H1 (cell line): ENCODE results near the gene RHO. TPM values are rescaled to one million over a fixed set of nuclear protein-coding genes. Genes with fewer than 3 reads are reported as not detected.

Experiments
- CTCF ChIA-PET: fragments of 300-600 bp; sonication (Branson Sonifier 250); formaldehyde crosslinking; loops from one replicate; lab custom pipeline; 2021; ENCODE audit not compliant: partially characterized antibody; lab: Charles Lee
- POLR2A ChIA-PET: fragments of 300-600 bp; sonication (Branson Sonifier 250); formaldehyde crosslinking; loops from one replicate; lab custom pipeline; 2021; ENCODE audit warnings: inconsistent platforms; ENCODE audit not compliant: partially characterized antibody; lab: Charles Lee
- DNase-seq, 2 experiments: peaks; one replicate each; pipeline versions ENCODE4 v3.0.0 to v3.0.0-alpha.2; 2010 to 2022; ENCODE audit warnings: low spot score in 2 of 2, low read depth in 1 of 2, mixed read lengths in 1 of 2
- FAIRE-seq: peaks from 2 replicates; lab custom pipeline; 2011; peaks lifted over from hg19 to GRCh38; lab: Jason Lieb, UNC
- H2AFZ ChIP-seq: 2 replicates; pipeline ENCODE4 v1.8.1; 2012; ENCODE audit warnings: low read length, inconsistent platforms
- H2AK5ac ChIP-seq: 2 replicates; pipeline ENCODE4 v1.6.1; 2013; ENCODE audit warnings: low read depth, low read length
- H2BK120ac ChIP-seq: replicated peaks from 2 replicates; pipeline ENCODE3; 2013; ENCODE audit warnings: low read depth, low read length, inconsistent platforms
- H2BK12ac ChIP-seq: 2 replicates; pipeline ENCODE4 v1.6.1; 2013; ENCODE audit warnings: low read depth, low read length
- H2BK15ac ChIP-seq: 2 replicates; pipeline ENCODE4 v1.6.1; 2013; ENCODE audit warnings: low read length
- H2BK20ac ChIP-seq: 2 replicates; pipeline ENCODE4 v1.6.1; 2013; ENCODE audit warnings: low read length
- H2BK5ac ChIP-seq: 2 replicates; pipeline ENCODE4 v1.6.1; 2013; ENCODE audit warnings: low read depth, low read length
- H3K14ac ChIP-seq: 2 replicates; pipeline ENCODE4 v1.6.1; 2013; ENCODE audit warnings: inconsistent platforms; ENCODE audit not compliant: insufficient read length
- H3K18ac ChIP-seq: 2 replicates; pipeline ENCODE4 v1.6.1; 2013; ENCODE audit warnings: low read length; ENCODE audit errors: extremely low read depth
- H3K23ac ChIP-seq: 2 replicates; pipeline ENCODE4 v1.6.1; 2013; ENCODE audit warnings: inconsistent platforms; ENCODE audit not compliant: insufficient read length
- H3K23me2 ChIP-seq: 2 replicates; pipeline ENCODE4 v1.6.1; 2013; ENCODE audit warnings: low read depth, low read length
- H3K27ac ChIP-seq: 2 replicates; pipeline ENCODE4 v1.6.1; 2011; ENCODE audit warnings: low read depth, low read length, inconsistent platforms
- H3K27me3 ChIP-seq, 4 experiments: replicated peaks in 1 of 4; 1 replicate in 1 of 4; 2 replicates in 3 of 4; pipeline versions ENCODE4 v1.6.1 to v1.8.1; 2011 to 2013; ENCODE audit warnings: low read length in 3 of 4, mild to moderate bottlenecking in 3 of 4, inconsistent platforms in 2 of 4, mixed read lengths in 2 of 4, moderate library complexity in 1 of 4; ENCODE audit not compliant: control insufficient read depth in 3 of 4, insufficient read depth in 3 of 4; ENCODE audit errors: extremely low read depth in 1 of 4
- H3K36me3 ChIP-seq, 4 experiments: 2 replicates each; pipeline versions ENCODE4 v1.6.1 to v1.8.1; 2011 to 2013; ENCODE audit warnings: mild to moderate bottlenecking in 4 of 4, low read length in 3 of 4, moderate library complexity in 2 of 4, control low read depth in 1 of 4, inconsistent platforms in 1 of 4; ENCODE audit not compliant: insufficient read depth in 4 of 4, control insufficient read depth in 2 of 4
- H3K4ac ChIP-seq: replicated peaks from 2 replicates; pipeline ENCODE3; 2013; ENCODE audit warnings: low read length, low read depth, mixed read lengths, inconsistent platforms; ENCODE audit not compliant: insufficient read length
- H3K4me1 ChIP-seq, 4 experiments: replicated peaks in 1 of 4; 1 replicate in 1 of 4; 2 replicates in 3 of 4; pipeline versions ENCODE4 v1.6.1 to v1.8.1; 2011 to 2013; ENCODE audit warnings: low read length in 3 of 4, inconsistent platforms in 2 of 4, mixed read lengths in 1 of 4; ENCODE audit not compliant: insufficient read depth in 4 of 4, control insufficient read depth in 3 of 4
- H3K4me2 ChIP-seq, 2 experiments: 2 replicates each; pipeline versions ENCODE4 v1.6.1 to v1.8.1; 2011 to 2013; ENCODE audit warnings: low read depth in 2 of 2, low read length in 2 of 2, control low read depth in 1 of 2, inconsistent platforms in 1 of 2, mild to moderate bottlenecking in 1 of 2; ENCODE audit not compliant: insufficient read depth in 1 of 2
- H3K4me3 ChIP-seq, 4 experiments: fragments of 200-600, 300-600 bp in 1 of 4; sonication (generic), shearing (Covaris generic), sonication (Bioruptor Twin) in 1 of 4; 2 replicates each; pipeline versions ENCODE4 v1.5.1 to v1.8.1; 2011 to 2016; ENCODE audit warnings: low read length in 4 of 4, low read depth in 3 of 4, control low read depth in 2 of 4, inconsistent platforms in 2 of 4, mild to moderate bottlenecking in 2 of 4, mixed read lengths in 1 of 4, moderate library complexity in 1 of 4; ENCODE audit not compliant: insufficient read depth in 2 of 4; ENCODE audit errors: extremely low read depth in 1 of 4
- H3K56ac ChIP-seq: replicated peaks from 2 replicates; pipeline ENCODE3; 2013; ENCODE audit warnings: low read depth, mild to moderate bottlenecking, mixed read lengths, low read length, inconsistent platforms; ENCODE audit not compliant: insufficient read length
- H3K79me1 ChIP-seq: 2 replicates; pipeline ENCODE4 v1.6.1; 2013; ENCODE audit warnings: low read depth, low read length, control low read depth
- H3K79me2 ChIP-seq, 2 experiments: 2 replicates each; pipeline versions ENCODE4 v1.6.1 to v1.8.1; 2012 to 2013; ENCODE audit warnings: low read length in 2 of 2, mild to moderate bottlenecking in 2 of 2, inconsistent platforms in 1 of 2; ENCODE audit not compliant: insufficient read depth in 2 of 2, control insufficient read depth in 1 of 2
- H3K9ac ChIP-seq, 4 experiments: replicated peaks in 1 of 4; 1 replicate in 1 of 4; 2 replicates in 3 of 4; pipeline versions ENCODE4 v1.6.1 to v1.8.1; 2011 to 2013; ENCODE audit warnings: low read depth in 3 of 4, low read length in 3 of 4, control low read depth in 2 of 4, mild to moderate bottlenecking in 2 of 4, moderate library complexity in 2 of 4, inconsistent platforms in 1 of 4; ENCODE audit errors: extremely low read depth in 1 of 4
- H3K9me3 ChIP-seq, 2 experiments: 2 replicates each; pipeline versions ENCODE4 v1.6.1 to v1.8.1; 2012 to 2013; ENCODE audit warnings: mild to moderate bottlenecking in 2 of 2, moderate library complexity in 2 of 2, control low read depth in 1 of 2, inconsistent platforms in 1 of 2, low read depth in 1 of 2, low read length in 1 of 2, mixed read lengths in 1 of 2; ENCODE audit not compliant: insufficient read depth in 2 of 2
- H4K20me1 ChIP-seq, 2 experiments: replicated peaks in 1 of 2; 2 replicates each; pipeline versions ENCODE3 to v1.8.1; 2011 to 2013; ENCODE audit warnings: inconsistent platforms in 2 of 2, low read length in 2 of 2, mild to moderate bottlenecking in 1 of 2; ENCODE audit not compliant: insufficient read depth in 2 of 2, control insufficient read depth in 1 of 2
- H4K5ac ChIP-seq: 2 replicates; pipeline ENCODE4 v1.6.1; 2013; ENCODE audit warnings: low read length, low read depth, mixed read lengths, inconsistent platforms; ENCODE audit not compliant: insufficient read length
- H4K8ac ChIP-seq: 2 replicates; pipeline ENCODE4 v1.8.0; 2013; ENCODE audit warnings: mild to moderate bottlenecking, moderate library complexity, low read length, inconsistent platforms; ENCODE audit not compliant: insufficient read depth; ENCODE audit errors: extremely low read depth
- H4K91ac ChIP-seq: replicated peaks from 2 replicates; pipeline ENCODE3; 2013; ENCODE audit warnings: low read length, mixed read lengths, inconsistent platforms; ENCODE audit not compliant: insufficient read length
- ASH2L ChIP-seq: fragments of 200-600, 300-600 bp; sonication (generic); IDR thresholded peaks from one replicate; pipeline ENCODE4 v1.7.1; 2017; ENCODE audit warnings: low read length
- BCL11A ChIP-seq, 2 experiments: IDR thresholded peaks; one replicate each; pipeline ENCODE4 v1.6.1; 2011; ENCODE audit warnings: low read depth in 2 of 2, low read length in 2 of 2, mild to moderate bottlenecking in 2 of 2
- CEBPB ChIP-seq: IDR thresholded peaks from 2 replicates; pipeline ENCODE4 v1.6.1; 2012; ENCODE audit warnings: low read depth, low read length
- EZH2 ChIP-seq: fragments of 200-600 bp; sonication (generic); IDR thresholded peaks from 2 replicates; pipeline ENCODE4 v1.7.1; 2012; ENCODE audit warnings: low read depth, mild to moderate bottlenecking, moderate library complexity, low read length, inconsistent platforms; ENCODE audit not compliant: severe bottlenecking
- KDM1A ChIP-seq: fragments of 200-600, 300-600 bp; sonication (generic); IDR thresholded peaks from 2 replicates; pipeline ENCODE4 v1.7.1; 2016; ENCODE audit warnings: mild to moderate bottlenecking, low read length, borderline replicate concordance
- KDM4A ChIP-seq: IDR thresholded peaks from one replicate; pipeline ENCODE4 v1.7.1; 2012; ENCODE audit warnings: low read depth, mild to moderate bottlenecking, moderate library complexity, low read length, inconsistent platforms; ENCODE audit not compliant: severe bottlenecking
- KDM5A ChIP-seq: fragments of 200-600 bp; IDR thresholded peaks from 2 replicates; pipeline ENCODE4 v1.7.1; 2012; ENCODE audit warnings: mild to moderate bottlenecking, low read length, inconsistent platforms, mixed read lengths
- NRF1 ChIP-seq: IDR thresholded peaks from 2 replicates; pipeline ENCODE4 v1.6.1; 2011; ENCODE audit warnings: mild to moderate bottlenecking, low read depth, low read length, improper control_type of control experiment
- RBBP5 ChIP-seq: IDR thresholded peaks from 2 replicates; pipeline ENCODE4 v1.7.1; 2012; ENCODE audit warnings: low read depth, mild to moderate bottlenecking, inconsistent platforms, low read length, moderate library complexity, borderline replicate concordance
- RFX5 ChIP-seq: IDR thresholded peaks from 2 replicates; pipeline ENCODE4 v1.6.1; 2011; ENCODE audit warnings: low read depth, low read length, improper control_type of control experiment, borderline replicate concordance
- RNF2 ChIP-seq: fragments of 200-900, 300-1000 bp; sonication (generic); IDR thresholded peaks from 2 replicates; pipeline ENCODE4 v1.7.1; 2016; ENCODE audit warnings: borderline replicate concordance, low read depth, mild to moderate bottlenecking, antibody characterized with exemption, low read length; ENCODE audit not compliant: poor library complexity, severe bottlenecking; ENCODE audit errors: missing control alignments
- SP2 ChIP-seq: IDR thresholded peaks from 2 replicates; pipeline ENCODE4 v1.6.1; 2012; ENCODE audit warnings: mild to moderate bottlenecking, low read length, inconsistent platforms
- SUZ12 ChIP-seq: fragments of 200-600 bp; sonication (generic); IDR thresholded peaks from 2 replicates; pipeline ENCODE4 v1.6.1; 2012; ENCODE audit warnings: mild to moderate bottlenecking, inconsistent platforms, low read length, moderate library complexity, mixed read lengths
- YY1 ChIP-seq: IDR thresholded peaks from 2 replicates; pipeline ENCODE4 v1.6.1; 2011; ENCODE audit warnings: low read depth, mild to moderate bottlenecking, low read length
- WGBS, 2 experiments: shearing (Covaris generic) in 1 of 2; methylation state at CpG; one replicate each; pipeline versions ENCODE4 v1.1.6 to v1.1.7; 2013 to 2015; ENCODE audit warnings: low lambda C conversion rate in 2 of 2, mixed read lengths in 2 of 2, inconsistent platforms in 1 of 2, low coverage in 1 of 2, missing lambda C conversion rate in 1 of 2; ENCODE audit not compliant: insufficient replicate concordance in 2 of 2, insufficient coverage in 1 of 2, insufficient read length in 1 of 2; ENCODE audit errors: extremely low coverage in 1 of 2, missing lambda C conversion rate in 1 of 2; 5-methylcytosine and 5-hydroxymethylcytosine counted together
- polyA plus RNA-seq, 7 experiments: library from polyadenylated mRNA; depleted of rRNA in 3 of 7; stranded (reverse) in 5 of 7; unstranded in 2 of 7; fragments of >200 nt in 5 of 7; fragments of 200-250 nt in 2 of 7; gene quantifications; 1 replicate in 5 of 7; 2 replicates in 1 of 7; 4 replicates in 1 of 7; pipeline versions ENCODE4 v1.2.1 to v1.2.3, GENCODE V29; 2011 to 2013; ENCODE audit warnings: missing spikeins in 2 of 7, mixed read lengths in 2 of 7
- total RNA-seq: library from RNA; stranded (reverse); fragmentation: NEBNext Ultra II Directional; extraction: Animal tissue kit (Norgen Biotek cat#: 25700); gene quantifications from 2 replicates; pipeline ENCODE4 v1.2.1, GENCODE V29; 2021

The RHO gene
- total and polyA plus RNA-seq, 2 of the 8 experiments (the other 6 are each of a cell fraction or from before 2014, with no cell fraction given), result not detected

GRCh38 chr3:129560269-129560787 lies 31.9 kb downstream of the RHO start:
- Histone ChIP-seq H2BK15ac (no peak overlapping the region), H2BK5ac (no peak overlapping the region), H4K91ac (no peak overlapping the region), H3K79me2 (no peaks in the 10 kb centered on the region), H3K9me3 (no peaks in the 10 kb centered on the region), H2BK120ac (no peak overlapping the region), H3K4me3 (no peak overlapping the region), H2AK5ac (no peak overlapping the region), H4K8ac (no peak overlapping the region; the same call in 1 of the 2 replicates), H3K79me1 (no peaks in the 10 kb centered on the region), H3K56ac (no peak overlapping the region), H2BK20ac (no peak overlapping the region), H3K23ac (no peak overlapping the region), H3K18ac (no peak overlapping the region), H2AFZ (no peak overlapping the region), H3K4me1 (peaks cover 0 to 11% (median 6%) of the 10 kb centered on the region in 4 experiments; a peak in 4 of 7 replicates), H3K14ac (no peak overlapping the region), H3K27ac (no peak overlapping the region), H3K9ac (no peak overlapping the region), H2BK12ac (no peak overlapping the region), H4K20me1 (peaks cover 0 to 1% of the 10 kb centered on the region in 2 experiments), H3K27me3 (no peaks in the 10 kb centered on the region), H3K36me3 (no peaks in the 10 kb centered on the region; a peak in 1 of 8 replicates), H3K4me2 (no peak overlapping the region), H3K23me2 (no peaks in the 10 kb centered on the region), H4K5ac (no peak overlapping the region), H3K4ac (no peak overlapping the region)
- ChIA-PET CTCF (interaction anchor here (11.3 kb wide), 1 partner anchor 71 kb away, joined by 93 read pairs; no protein-coding TSS in a partner anchor), POLR2A (no interaction called here)
- FAIRE-seq (no peak), DNase-seq (no peak)
- WGBS, 2 experiments, result 92% methylated on average over 13 of the region's 16 CpGs; no CpG with 5 or more reads in 1 of the 2 experiments
- TF ChIP-seq RFX5 (no peak), ASH2L (no peak), YY1 (no peak), EZH2 (no peak), RNF2 (no peak), KDM4A (no peak), SUZ12 (no peak), KDM5A (no peak), KDM1A (no peak), RBBP5 (no peak), CEBPB (no peak), BCL11A (IDR thresholded peaks at IDR 0.05; ENCODE audit: low read depth in 2 of 2, low read length in 2 of 2) (no peak), NRF1 (no peak), SP2 (no peak)
